ENCODE data around the gene HHLA2. TPM values are rescaled to one million over a fixed set of nuclear protein-coding genes. Genes with fewer than 3 reads are reported as not detected.

HHLA2 gene
- total RNA-seq, 1 donor from 2014 or later = not detected

GRCh38 chr3:108391917-108392593 is 95.7 kb downstream of the HHLA2 start:
- DNase-seq (ENCODE audit: low spot score) (no peak), ATAC-seq (peak; percentile 38)

GRCh38 chr3:108393128-108393900 is 97.0 kb downstream of the HHLA2 start:
- no peak for ATAC-seq
- no peak for DNase-seq (ENCODE audit: low spot score)

GRCh38 chr3:108394016-108394415 is 97.7 kb downstream of the HHLA2 start:
- no peak for DNase-seq (ENCODE audit: low spot score)
- ATAC-seq = no peak

- no peak for ATAC-seq
- DNase-seq (ENCODE audit: low spot score) = no peak
Measured at GRCh38 chr3:108394563-108394962, 98.2 kb downstream of the HHLA2 start.

- no peak for ATAC-seq
- DNase-seq (ENCODE audit: low spot score) = no peak
Measured at GRCh38 chr3:108396336-108396735, 100.0 kb downstream of the HHLA2 start.

- no peak for ATAC-seq
- DNase-seq (ENCODE audit: low spot score) = no peak
Measured at GRCh38 chr3:108398510-108398909, 102.2 kb downstream of the HHLA2 start.

GRCh38 chr3:108401836-108402235 is 105.5 kb downstream of the HHLA2 start:
- ATAC-seq = no peak
- no peak for DNase-seq (ENCODE audit: low spot score)

- no peak for DNase-seq (ENCODE audit: low spot score)
- ATAC-seq = no peak
Measured at GRCh38 chr3:108403198-108403597, 106.8 kb downstream of the HHLA2 start.

GRCh38 chr3:108403686-108404345 is 107.5 kb downstream of the HHLA2 start:
- no peak for ATAC-seq
- DNase-seq (ENCODE audit: low spot score) = no peak

- ATAC-seq (no peak), DNase-seq (ENCODE audit: low spot score) (no peak)
Measured at GRCh38 chr3:108404368-108404767, 108.0 kb downstream of the HHLA2 start.

GRCh38 chr3:108406063-108406660 is 109.8 kb downstream of the HHLA2 start:
- ATAC-seq = no peak

GRCh38 chr3:108406661-108407206 is 110.4 kb downstream of the HHLA2 start:
- DNase-seq (ENCODE audit: low spot score) = no peak
- peak; percentile 96 for ATAC-seq

More at GRCh38 chr3:108406063-108406660, 109.8 kb downstream of the HHLA2 start:
- DNase-seq (ENCODE audit: low spot score) = no peak

GRCh38 chr3:108407886-108408285 is 111.5 kb downstream of the HHLA2 start:
- no peak for DNase-seq (ENCODE audit: low spot score)
- ATAC-seq = no peak

- ATAC-seq = no peak
- no peak for DNase-seq (ENCODE audit: low spot score)
Measured at GRCh38 chr3:108408883-108409799, 112.8 kb downstream of the HHLA2 start.

- ATAC-seq (no peak), DNase-seq (ENCODE audit: low spot score) (no peak)
Measured at GRCh38 chr3:108409800-108410178, 113.4 kb downstream of the HHLA2 start.

GRCh38 chr3:108410531-108410984 is 114.2 kb downstream of the HHLA2 start:
- ATAC-seq (no peak), DNase-seq (ENCODE audit: low spot score) (no peak)

- no peak for DNase-seq (ENCODE audit: low spot score)
- no peak for ATAC-seq
Measured at GRCh38 chr3:108412121-108412750, 115.9 kb downstream of the HHLA2 start.

- ATAC-seq = no peak
Measured at GRCh38 chr3:108414007-108414406, 117.7 kb downstream of the HHLA2 start.

GRCh38 chr3:108415661-108416060 is 119.3 kb downstream of the HHLA2 start:
- ATAC-seq = no peak
- DNase-seq (ENCODE audit: low spot score) = no peak

More at GRCh38 chr3:108414007-108414406, 117.7 kb downstream of the HHLA2 start:
- DNase-seq (ENCODE audit: low spot score) = no peak
